Lung (tissue), 12 donors: ENCODE results near the gene CCDC57. TPM values are rescaled to one million over a fixed set of nuclear protein-coding genes. Genes with fewer than 3 reads are reported as not detected.

Source experiments
- ATAC-seq: fragments of 200-7000 bp; cut with Tn5 transposase; one replicate; pipeline ENCODE4 v1.9.1; 2020; ENCODE audit warnings: moderate number of reproducible peaks; ENCODE audit not compliant: insufficient read depth, low FRiP score
- DNase-seq, 3 donors: peaks; one replicate each; pipeline ENCODE4 v3.0.0-alpha.2; 2013 to 2017
- H3K27ac ChIP-seq, 2 donors: one replicate each; pipeline ENCODE4 v1.5.1; 2013; ENCODE audit warnings: mild to moderate bottlenecking in 2 of 2, moderate library complexity in 2 of 2, control low read depth in 1 of 2, inconsistent platforms in 1 of 2, low read depth in 1 of 2, low read length in 1 of 2
- H3K27me3 ChIP-seq, 3 donors: one replicate each; pipeline ENCODE4 v1.5.1; 2013; ENCODE audit warnings: low read length in 2 of 3; ENCODE audit not compliant: control insufficient read depth in 3 of 3, insufficient read depth in 3 of 3
- H3K36me3 ChIP-seq, 4 donors: one replicate each; pipeline ENCODE4 v1.5.1; 2013; ENCODE audit warnings: low read length in 4 of 4, mild to moderate bottlenecking in 1 of 4, moderate library complexity in 1 of 4; ENCODE audit not compliant: control insufficient read depth in 4 of 4, insufficient read depth in 4 of 4
- H3K4me1 ChIP-seq, 5 donors: one replicate each; pipeline ENCODE4 v1.5.1; 2013; ENCODE audit warnings: low read length in 5 of 5, mild to moderate bottlenecking in 2 of 5, moderate library complexity in 1 of 5; ENCODE audit not compliant: control insufficient read depth in 5 of 5, insufficient read depth in 5 of 5
- H3K4me3 ChIP-seq: one replicate; pipeline ENCODE4 v1.5.1; 2013; ENCODE audit warnings: mild to moderate bottlenecking, control low read depth, moderate library complexity
- H3K9ac ChIP-seq, 2 donors: one replicate each; pipeline ENCODE4 v1.5.1; 2013; ENCODE audit warnings: low read length in 2 of 2, control low read depth in 1 of 2; ENCODE audit not compliant: insufficient read depth in 1 of 2
- H3K9me3 ChIP-seq, 4 donors: one replicate each; pipeline ENCODE4 v1.5.1; 2013; ENCODE audit warnings: low read length in 3 of 4, mild to moderate bottlenecking in 1 of 4, moderate library complexity in 1 of 4; ENCODE audit not compliant: control insufficient read depth in 4 of 4, insufficient read depth in 3 of 4
- CTCF ChIP-seq: IDR thresholded peaks from 2 replicates; pipeline ENCODE4 v1.5.1; 2012; ENCODE audit warnings: mild to moderate bottlenecking; ENCODE audit errors: control extremely low read depth, extremely low read depth
- WGBS, 2 donors: extraction: QIAGEN DNeasy Blood & Tissue Kit; methylation state at CpG; one replicate each; pipeline ENCODE4 v1.1.7; 2013; 5-methylcytosine and 5-hydroxymethylcytosine counted together
- polyA plus RNA-seq, 2 donors: library from polyadenylated mRNA; stranded (reverse); fragments of 200-250 nt; gene quantifications; one replicate each; pipeline ENCODE4 v1.2.1, GENCODE V29; 2013
- total RNA-seq, 2 donors: library from RNA; depleted of rRNA in 1 of 2; stranded (reverse); fragments of >200 nt in 1 of 2; gene quantifications; one replicate each; pipeline ENCODE4 v1.2.1, GENCODE V29; 2014 to 2021
- donor health status: control.
- donor health status: control.
- donor health status: Bipolar disorder and iron deficiency.
- donor health status: healthy.
- donor health status: DM: yes; HTN: yes; CAD: no.

CCDC57 gene
- total and polyA plus RNA-seq, 4 donors, result 33.2 to 128 (median 74.9) TPM

GRCh38 chr17:82051776-82052637 is 160.6 kb downstream of the CCDC57 start, which contains the start of the genes GPS1 and RFNG:
Gene GPS1 (plus strand): TSS chr17:82051898. CDS start chr17:82051932, 34 bp downstream.
Gene RFNG (minus strand): TSS chr17:82051811. CDS start chr17:82051766, 45 bp downstream.
- peak within 1 kb of the TSS; percentile 74 for H3K4me3 ChIP-seq
- H3K4me1 ChIP-seq, result peaks cover 0 to 24% (median 8%) of the 10 kb centered on the region in 5 donors
- peak within 1 kb of the TSS; percentile 30 to 47 for H3K27ac ChIP-seq
- peak; percentile 63 to 74 (median 73) for DNase-seq
- ATAC-seq, result peak; percentile 64
- H3K27me3 ChIP-seq, result no peaks in the 10 kb centered on the region
- TF ChIP-seq CTCF, result no peak
- peaks cover 0 to 57% (median 14%) of the 10 kb centered on the region in 4 donors for H3K36me3 ChIP-seq
- no peaks in the 10 kb centered on the region for H3K9me3 ChIP-seq
- peak within 1 kb of the TSS; percentile 19 to 68 for H3K9ac ChIP-seq
- WGBS, 2 donors, result 1% methylated on average over 72 to 94 of the region's 94 CpGs

Other genes with a start within 250 kb of the CCDC57 start
- 10 to 100 TPM; 22.9 to 55.3 TPM for gene ASPSCR1, start 235.2 kb downstream of the CCDC57 start, total RNA-seq
- gene ASPSCR1, start 235.2 kb downstream of the CCDC57 start, polyA plus RNA-seq, result 10 to 100 TPM; 29.5 to 68.6 TPM
- 10 to 100 TPM; 21.5 to 86.9 TPM for gene CENPX, start 190.0 kb downstream of the CCDC57 start, total RNA-seq
- 100 to 1,000 TPM; 116 to 121 TPM for gene CENPX, start 190.0 kb downstream of the CCDC57 start, polyA plus RNA-seq
- 10 to 100 TPM; 13.3 to 26.6 TPM for gene LRRC45, start 189.5 kb downstream of the CCDC57 start, total RNA-seq
- gene LRRC45, start 189.5 kb downstream of the CCDC57 start, polyA plus RNA-seq, result 10 to 100 TPM; 12.1 to 19.7 TPM
- gene RAC3, start 181.2 kb downstream of the CCDC57 start, total RNA-seq, result 1 to 10 TPM; 8.2 to 8.3 TPM
- gene RAC3, start 181.2 kb downstream of the CCDC57 start, polyA plus RNA-seq, result 1 to 10 TPM; 6.0 to 8.0 TPM
- gene DCXR, start 175.1 kb downstream of the CCDC57 start, total RNA-seq, result 100 to 1,000 TPM in 1 of 2 donors, 10 to 100 TPM in 1; 41.6 to 218 TPM
- 100 to 1,000 TPM; 193 to 246 TPM for gene DCXR, start 175.1 kb downstream of the CCDC57 start, polyA plus RNA-seq
- 10 to 100 TPM; 34.7 to 37.5 TPM for gene RFNG, start 161.0 kb downstream of the CCDC57 start, total RNA-seq
- gene RFNG, start 161.0 kb downstream of the CCDC57 start, polyA plus RNA-seq, result 10 to 100 TPM; 29.1 to 38.2 TPM
- gene GPS1, start 160.9 kb downstream of the CCDC57 start, total RNA-seq, result 100 to 1,000 TPM in 1 of 2 donors, 10 to 100 TPM in 1; 71.0 to 102 TPM
- 10 to 100 TPM; 79.0 to 99.8 TPM for gene GPS1, start 160.9 kb downstream of the CCDC57 start, polyA plus RNA-seq
- gene DUS1L, start 147.0 kb downstream of the CCDC57 start, total RNA-seq, result 100 to 1,000 TPM in 1 of 2 donors, 10 to 100 TPM in 1; 40.0 to 117 TPM
- 100 to 1,000 TPM in 1 of 2 donors, 10 to 100 TPM in 1; 82.8 to 179 TPM for gene DUS1L, start 147.0 kb downstream of the CCDC57 start, polyA plus RNA-seq
- gene FASN, start 114.6 kb downstream of the CCDC57 start, total RNA-seq, result 100 to 1,000 TPM in 1 of 2 donors, 10 to 100 TPM in 1; 46.2 to 604 TPM
- gene FASN, start 114.6 kb downstream of the CCDC57 start, polyA plus RNA-seq, result 100 to 1,000 TPM; 166 to 258 TPM
- 100 to 1,000 TPM in 1 of 2 donors, 10 to 100 TPM in 1; 31.0 to 154 TPM for gene SLC16A3, start 16.2 kb upstream of the CCDC57 start, total RNA-seq
- 100 to 1,000 TPM in 1 of 2 donors, 10 to 100 TPM in 1; 33.2 to 309 TPM for gene SLC16A3, start 16.2 kb upstream of the CCDC57 start, polyA plus RNA-seq
- 100 to 1,000 TPM in 1 of 2 donors, 10 to 100 TPM in 1; 72.7 to 160 TPM for gene CSNK1D, start 60.9 kb upstream of the CCDC57 start, total RNA-seq
- 100 to 1,000 TPM; 110 to 137 TPM for gene CSNK1D, start 60.9 kb upstream of the CCDC57 start, polyA plus RNA-seq
- 1 to 10 TPM; 2.3 to 7.0 TPM for gene CD7, start 104.8 kb upstream of the CCDC57 start, total RNA-seq
- gene CD7, start 104.8 kb upstream of the CCDC57 start, polyA plus RNA-seq, result 10 to 100 TPM in 1 of 2 donors, 1 to 10 TPM in 1; 5.3 to 10.7 TPM
- gene SECTM1, start 120.9 kb upstream of the CCDC57 start, total RNA-seq, result 10 to 100 TPM; 14.7 to 38.0 TPM
- 10 to 100 TPM; 12.5 to 68.6 TPM for gene SECTM1, start 120.9 kb upstream of the CCDC57 start, polyA plus RNA-seq
- not detected for gene TEX19, start 146.4 kb upstream of the CCDC57 start, total RNA-seq
- gene TEX19, start 146.4 kb upstream of the CCDC57 start, polyA plus RNA-seq, result under 1 TPM in 1 of 2 donors, not detected in 1; 0.03 TPM
- under 1 TPM in 1 of 2 donors, not detected in 1; 0.17 TPM for gene UTS2R, start 158.9 kb upstream of the CCDC57 start, total RNA-seq
- gene UTS2R, start 158.9 kb upstream of the CCDC57 start, polyA plus RNA-seq, result not detected
- 10 to 100 TPM; 36.9 to 37.8 TPM for gene HEXD, start 205.5 kb upstream of the CCDC57 start, total RNA-seq
- gene HEXD, start 205.5 kb upstream of the CCDC57 start, polyA plus RNA-seq, result 10 to 100 TPM; 28.4 to 57.3 TPM
- gene OGFOD3, start 205.7 kb upstream of the CCDC57 start, total RNA-seq, result 10 to 100 TPM; 20.6 to 41.6 TPM
- gene OGFOD3, start 205.7 kb upstream of the CCDC57 start, polyA plus RNA-seq, result 10 to 100 TPM; 28.2 to 31.4 TPM
- 100 to 1,000 TPM in 1 of 2 donors, 10 to 100 TPM in 1; 76.4 to 108 TPM for gene CYBC1, start 237.9 kb upstream of the CCDC57 start, total RNA-seq
- 100 to 1,000 TPM in 1 of 2 donors, 10 to 100 TPM in 1; 37.4 to 144 TPM for gene CYBC1, start 237.9 kb upstream of the CCDC57 start, polyA plus RNA-seq
- 10 to 100 TPM; 57.7 to 60.1 TPM for gene NARF, start 245.9 kb upstream of the CCDC57 start, total RNA-seq
- gene NARF, start 245.9 kb upstream of the CCDC57 start, polyA plus RNA-seq, result 10 to 100 TPM; 54.7 to 59.8 TPM